HepG2 (cell line): Measurements from ENCODE around the gene KCNAB2. TPM values are rescaled to one million over a fixed set of nuclear protein-coding genes. Genes with fewer than 3 reads are reported as not detected.
"Not testable (repeated sequence)": the region's sequence is repeated elsewhere in the genome, so short reads cannot be mapped to it uniquely, and the experiment has no call there.

Source experiments
- ATAC-seq: fragments of 200-7000 bp; cut with Tn5 transposase; 3 replicates; pipeline ENCODE4 v1.9.1; 2020; ENCODE audit warnings: mild to moderate bottlenecking, moderate library complexity
- BruUV-seq: library from RNA; stranded (reverse); fragments of 400-500 nt; replicated peaks from 2 replicates; lab custom pipeline; 2021; lab: Mats Ljungman, UMichigan
- CTCF ChIA-PET: fragments of 300-600 bp; formaldehyde crosslinking; extraction: SDS; loops from one replicate; lab custom pipeline; 2021; ENCODE audit warnings: low total read pairs, inconsistent platforms, low intra/inter-chr PET ratio; lab: Yijun Ruan, JAX
- POLR2A ChIA-PET: fragments of 350-600 bp; sonication (Branson Sonifier 250); formaldehyde crosslinking; loops from one replicate; lab custom pipeline; 2020; ENCODE audit warnings: antibody characterized with exemption, inconsistent platforms; lab: Yijun Ruan, JAX
- DNase-seq: peaks from one replicate; pipeline ENCODE4 v3.0.0-alpha.2; 2015; ENCODE audit warnings: low spot score
- FAIRE-seq: peaks from 3 replicates; lab custom pipeline; 2011; peaks lifted over from hg19 to GRCh38; lab: Jason Lieb, UNC
- H2AFZ ChIP-seq: one replicate; pipeline ENCODE4 v1.6.1; 2011; ENCODE audit warnings: low read length, inconsistent platforms
- H3K27ac ChIP-seq: fragments of 300-600 bp; 3 replicates; pipeline ENCODE4 v1.8.0; 2011; ENCODE audit warnings: mixed run types, mild to moderate bottlenecking, mixed read lengths, low read length, inconsistent platforms; ENCODE audit not compliant: insufficient read depth; ENCODE audit errors: extremely low read length
- H3K27me3 ChIP-seq, 2 experiments: fragments of 200-600 bp in 1 of 2; 2 replicates in 1 of 2; 3 replicates in 1 of 2; pipeline versions ENCODE4 v1.6.0 to v1.8.0; 2011; ENCODE audit warnings: low read length in 2 of 2, mild to moderate bottlenecking in 2 of 2, moderate library complexity in 2 of 2, inconsistent platforms in 1 of 2; ENCODE audit not compliant: insufficient read depth in 2 of 2, control insufficient read depth in 1 of 2
- H3K36me3 ChIP-seq, 2 experiments: fragments of 200-600 bp in 1 of 2; replicated peaks in 1 of 2; 2 replicates in 1 of 2; 3 replicates in 1 of 2; pipeline versions ENCODE4 v1.5.1 to v1.8.0; 2011; ENCODE audit warnings: low read length in 2 of 2, inconsistent platforms in 1 of 2; ENCODE audit not compliant: insufficient read depth in 2 of 2, control insufficient read depth in 1 of 2
- H3K4me1 ChIP-seq: 2 replicates; pipeline ENCODE4 v1.5.1; 2012; ENCODE audit warnings: low read length, inconsistent platforms; ENCODE audit not compliant: insufficient read depth
- H3K4me2 ChIP-seq: 2 replicates; pipeline ENCODE4 v1.6.0; 2011; ENCODE audit warnings: low read depth, low read length, inconsistent platforms
- H3K4me3 ChIP-seq, 3 experiments: fragments of 200-600 bp in 1 of 3; sonication (generic), shearing (Covaris generic) in 1 of 3; replicated peaks in 1 of 3; 2 replicates each; pipeline ENCODE4 v1.5.1; 2011 to 2016; ENCODE audit warnings: low read length in 3 of 3, inconsistent platforms in 2 of 3, low read depth in 2 of 3, mild to moderate bottlenecking in 2 of 3, control low read depth in 1 of 3, mixed read lengths in 1 of 3; ENCODE audit not compliant: insufficient read depth in 1 of 3
- H3K79me2 ChIP-seq: one replicate; pipeline ENCODE4 v1.6.1; 2011; ENCODE audit warnings: low read length, inconsistent platforms; ENCODE audit not compliant: insufficient read depth
- H3K9ac ChIP-seq: 2 replicates; pipeline ENCODE4 v1.6.0; 2011; ENCODE audit warnings: mild to moderate bottlenecking, low read depth, low read length, inconsistent platforms; ENCODE audit not compliant: insufficient read depth
- H3K9me3 ChIP-seq: 2 replicates; pipeline ENCODE4 v1.5.1; 2012; ENCODE audit warnings: mild to moderate bottlenecking, low read length
- H4K20me1 ChIP-seq: 2 replicates; pipeline ENCODE4 v1.6.0; 2011; ENCODE audit warnings: inconsistent platforms, mild to moderate bottlenecking, low read length, moderate library complexity; ENCODE audit not compliant: insufficient read depth
- CENPT ChIP-seq: sonication (generic); formaldehyde crosslinking; IDR thresholded peaks from 2 replicates; pipeline ENCODE4 v1.8.0; 2022; ENCODE audit warnings: low read depth, mild to moderate bottlenecking, moderate library complexity, missing genetic modification reagents
- FLYWCH1 ChIP-seq: sonication (generic); formaldehyde crosslinking; IDR thresholded peaks from 2 replicates; pipeline ENCODE4 v1.8.1; 2023; ENCODE audit warnings: mild to moderate bottlenecking, missing genetic modification reagents
- FOXA3 ChIP-seq: IDR thresholded peaks from 2 replicates; pipeline ENCODE4 v1.6.1; 2016; ENCODE audit warnings: missing genetic modification reagents, missing compliant biosample characterization
- WGBS: methylation state at CpG from one replicate; pipeline ENCODE4 v1.1.6; 2017; ENCODE audit warnings: low lambda C conversion rate; 5-methylcytosine and 5-hydroxymethylcytosine counted together
- in situ Hi-C: cut with HindIII; loops from 2 replicates; pipeline ENCODE4 v1.10.0; 2017; ENCODE audit warnings: low pct_unique_long_range_greater_than_20kb; ENCODE audit not compliant: extremely low pct_ligation_motif_present
- intact Hi-C: fragments of 100-400 bp; cut with micrococcal nuclease; formaldehyde crosslinking; loops from one replicate; pipeline ENCODE4 v1.10.0; 2022; ENCODE audit not compliant: unreplicated experiment
- polyA plus RNA-seq, 8 experiments: library from polyadenylated mRNA; depleted of rRNA in 3 of 8; stranded (reverse) in 7 of 8; unstranded in 1 of 8; fragments of >200 nt; fragmentation: Illumina TruSeq in 4 of 8; extraction: Trizol in 4 of 8; gene quantifications; 2 replicates each; pipeline versions ENCODE4 v1.2.1 to v1.2.3, GENCODE V29; 2011 to 2016; ENCODE audit warnings: low read depth in 4 of 8, missing spikeins in 1 of 8, mixed read lengths in 1 of 8; ENCODE audit not compliant: insufficient read depth in 1 of 8
- total RNA-seq, 5 experiments: library from RNA; depleted of rRNA; stranded (reverse); fragments of >200 nt; fragmentation: Illumina TruSeq; extraction: Trizol; gene quantifications; 2 replicates each; pipeline ENCODE4 v1.2.3, GENCODE V29; 2016; ENCODE audit warnings: low read depth in 1 of 5

The KCNAB2 gene
- total and polyA plus RNA-seq, 2 of the 13 experiments (the other 11 are each of a cell fraction or from before 2014, with no cell fraction given), result 6.2 to 8.8 TPM

- intact Hi-C loops, result no loop called here
- Histone ChIP-seq H3K4me2 (no peak overlapping the region), H4K20me1 (no peaks in the 10 kb centered on the region), H2AFZ (no peak overlapping the region), H3K9ac (no peak overlapping the region), H3K9me3 (no peaks in the 10 kb centered on the region), H3K36me3 (no peaks in the 10 kb centered on the region), H3K79me2 (no peaks in the 10 kb centered on the region), H3K27me3 (no peaks in the 10 kb centered on the region; a peak in 1 of 5 replicates), H3K4me1 (peaks cover 12% of the 10 kb centered on the region), H3K27ac (no peak overlapping the region), H3K4me3 (no peak overlapping the region)
- no peak for DNase-seq
- in situ Hi-C loops, result no loop called here
- CTCF ChIA-PET, result no interaction called here
- WGBS, result 80% methylated on average over 17 of the region's 19 CpGs
- POLR2A ChIA-PET, result no interaction called here
- no peak for FAIRE-seq
- BruUV-seq, result no TSS peak
- ATAC-seq, result no peak
- TF ChIP-seq FOXA3 (CRISPR knock-in tag) (no peak), FLYWCH1 (CRISPR knock-in tag) (no peak)
Observed at GRCh38 chr1:6014130-6014999, 31.3 kb upstream of the KCNAB2 start.

DNA sequence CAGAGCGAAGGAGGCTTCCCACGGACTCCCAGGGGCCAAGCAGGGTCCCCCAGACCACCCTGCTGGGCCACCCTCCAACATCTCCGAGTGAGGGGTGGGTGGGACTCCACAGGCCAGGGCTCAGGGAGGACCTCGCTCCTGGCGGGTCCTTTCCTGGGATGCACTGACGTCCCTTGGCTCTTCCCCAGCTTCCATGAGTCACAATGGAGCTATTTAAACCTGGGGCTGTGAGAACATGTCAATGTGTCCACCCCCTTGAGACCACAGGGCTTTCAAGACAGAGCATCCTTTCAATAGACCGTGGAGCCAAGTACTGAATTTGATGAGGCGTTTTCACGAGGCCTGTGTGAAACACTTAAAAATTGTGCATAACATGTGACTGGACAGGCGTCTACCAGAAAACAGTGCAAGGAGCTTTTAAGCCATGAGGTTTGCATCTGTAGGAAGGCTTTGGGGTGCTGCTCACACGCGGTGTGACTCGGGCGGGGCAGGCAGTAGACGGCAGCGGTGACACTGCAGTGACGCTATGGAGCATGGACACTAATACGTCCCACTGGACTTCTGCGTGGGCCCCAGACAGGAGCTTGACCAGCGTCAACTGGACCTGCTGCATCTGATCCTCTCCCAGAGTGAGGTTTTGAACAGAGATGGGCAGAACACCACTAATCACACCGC, 29.4 kb upstream of the KCNAB2 start:
- Histone ChIP-seq H3K36me3 (no peaks in the 10 kb centered on the region), H3K79me2 (no peaks in the 10 kb centered on the region), H3K4me1 (no peaks in the 10 kb centered on the region), H3K27me3 (no peaks in the 10 kb centered on the region; a peak in 1 of 5 replicates), H4K20me1 (no peaks in the 10 kb centered on the region), H3K4me2 (no peak overlapping the region), H2AFZ (no peak overlapping the region), H3K9me3 (no peaks in the 10 kb centered on the region), H3K27ac (no peak overlapping the region), H3K9ac (no peak overlapping the region), H3K4me3 (no peak overlapping the region)
- FAIRE-seq, result no peak
- no peak for DNase-seq
- WGBS, result 58% methylated on average over 15 of the region's 21 CpGs
- ChIA-PET POLR2A (interaction anchor here (1.3 kb wide), 1 partner anchor 10 kb away, joined by 3 read pairs; no protein-coding TSS in a partner anchor), CTCF (no interaction called here)
- TF ChIP-seq CENPT (CRISPR knock-in tag), result no peak
- in situ Hi-C loops, result no loop called here
- no peak for ATAC-seq
- no TSS peak for BruUV-seq
- intact Hi-C loops, result no loop called here

DNA sequence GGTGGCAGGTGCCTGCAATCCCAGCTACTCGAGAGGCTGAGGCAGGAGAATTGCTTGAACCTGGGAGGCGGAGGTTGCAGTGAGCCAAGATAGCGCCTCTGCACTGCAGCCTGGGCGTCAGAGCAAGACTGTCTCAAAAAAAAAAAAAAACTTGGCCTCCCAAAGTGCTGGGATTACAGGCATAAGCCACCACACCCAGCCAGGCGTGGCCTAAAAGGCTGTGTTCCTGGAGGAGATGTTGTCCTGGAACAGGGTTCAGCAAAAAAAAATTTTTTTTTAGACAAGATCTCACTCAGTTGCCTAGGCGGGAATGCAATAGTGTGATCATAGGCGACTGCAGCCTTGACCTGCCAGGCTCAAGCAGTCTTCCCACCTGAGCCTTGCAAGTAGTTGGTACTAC, 28.0 kb upstream of the KCNAB2 start:
- in situ Hi-C loops, H3K36me3 ChIP-seq, POLR2A ChIA-PET, BruUV-seq, H3K27me3 ChIP-seq, intact Hi-C loops, H3K4me3 ChIP-seq, H3K4me1 ChIP-seq, DNase-seq, ATAC-seq, CTCF ChIA-PET, H3K4me2 ChIP-seq, H3K27ac ChIP-seq, H3K9me3 ChIP-seq, H3K79me2 ChIP-seq, H3K9ac ChIP-seq, H4K20me1 ChIP-seq, H2AFZ ChIP-seq, FAIRE-seq: not testable (repeated sequence)
- 46% methylated on average over 5 of the region's 7 CpGs for WGBS
